Vagina (tissue), 2 donors: ENCODE results near the gene KIF4B.
"Not testable (repeated sequence)": the region's sequence is repeated elsewhere in the genome, so short reads cannot be mapped to it uniquely, and the experiment has no call there.

Experiments
- CTCF ChIP-seq, 3 experiments: fragments of 450-650 bp in 2 of 3; fragments of 200-600 bp in 1 of 3; sonication (generic) in 1 of 3; IDR thresholded peaks; one replicate each; pipeline ENCODE4 v1.5.1; 2017 to 2019; ENCODE audit warnings: antibody characterized with exemption in 3 of 3, mild to moderate bottlenecking in 2 of 3, moderate library complexity in 2 of 3
- POLR2A ChIP-seq, 2 donors: fragments of 450-650 bp; IDR thresholded peaks; one replicate each; pipeline ENCODE4 v1.6.1; 2017; ENCODE audit warnings: antibody characterized with exemption in 2 of 2, mild to moderate bottlenecking in 2 of 2, moderate library complexity in 2 of 2

GRCh38 chr5:154976082-154976481, 37.5 kb upstream of the KIF4B start:
- TF ChIP-seq CTCF, POLR2A (IDR thresholded peaks at IDR 0.05): not testable (repeated sequence)
